RWPE2 (cell line): ENCODE data around the gene AKR7A2.
A peak's percentile ranks its signal among the peaks of the same experiment; 100 is the strongest.
"Not testable (repeated sequence)": the region's sequence is repeated elsewhere in the genome, so short reads cannot be mapped to it uniquely, and the experiment has no call there.

Source experiments
- ATAC-seq: fragments of 200-7000 bp; cut with Tn5 transposase; 3 replicates; pipeline ENCODE4 v1.9.1; 2021; ENCODE audit warnings: low read depth
- DNase-seq: peaks from one replicate; pipeline ENCODE4 v3.0.0-alpha.2; 2020; ENCODE audit warnings: low spot score
- H3K27ac ChIP-seq: fragments of 450-650 bp; 2 replicates; pipeline ENCODE4 v1.5.1; 2017; ENCODE audit warnings: mild to moderate bottlenecking; ENCODE audit not compliant: poor library complexity, severe bottlenecking
- H3K27me3 ChIP-seq: fragments of 250-450 bp; sonication (Bioruptor Pico); 2 replicates; pipeline ENCODE4 v1.5.1; 2021; ENCODE audit warnings: mild to moderate bottlenecking, moderate library complexity; ENCODE audit not compliant: insufficient read depth, poor library complexity, severe bottlenecking
- H3K36me3 ChIP-seq: fragments of 250-450 bp; sonication (Bioruptor Pico); 2 replicates; pipeline ENCODE4 v1.5.1; 2020; ENCODE audit warnings: low read depth, mild to moderate bottlenecking, moderate library complexity
- H3K4me1 ChIP-seq: fragments of 250-450 bp; sonication (Bioruptor Pico); 2 replicates; pipeline ENCODE4 v1.5.1; 2021; ENCODE audit warnings: mild to moderate bottlenecking, moderate library complexity; ENCODE audit not compliant: insufficient read depth, poor library complexity, severe bottlenecking
- H3K4me3 ChIP-seq: fragments of 250-450 bp; sonication (Bioruptor Pico); 2 replicates; pipeline ENCODE4 v1.5.1; 2021; ENCODE audit warnings: mild to moderate bottlenecking, moderate library complexity; ENCODE audit not compliant: severe bottlenecking
- H3K9me3 ChIP-seq: fragments of 250-450 bp; sonication (Bioruptor Pico); 2 replicates; pipeline ENCODE4 v1.5.1; 2021; ENCODE audit warnings: mild to moderate bottlenecking, moderate library complexity; ENCODE audit not compliant: severe bottlenecking
- TF ChIP-seq, protein P1 (sequence below): fragments of 450-650 bp; IDR thresholded peaks from one replicate; pipeline ENCODE4 v1.5.1; 2017; ENCODE audit warnings: mild to moderate bottlenecking, moderate library complexity; ENCODE audit not compliant: poor library complexity, severe bottlenecking

AKR7A2 gene

DNA sequence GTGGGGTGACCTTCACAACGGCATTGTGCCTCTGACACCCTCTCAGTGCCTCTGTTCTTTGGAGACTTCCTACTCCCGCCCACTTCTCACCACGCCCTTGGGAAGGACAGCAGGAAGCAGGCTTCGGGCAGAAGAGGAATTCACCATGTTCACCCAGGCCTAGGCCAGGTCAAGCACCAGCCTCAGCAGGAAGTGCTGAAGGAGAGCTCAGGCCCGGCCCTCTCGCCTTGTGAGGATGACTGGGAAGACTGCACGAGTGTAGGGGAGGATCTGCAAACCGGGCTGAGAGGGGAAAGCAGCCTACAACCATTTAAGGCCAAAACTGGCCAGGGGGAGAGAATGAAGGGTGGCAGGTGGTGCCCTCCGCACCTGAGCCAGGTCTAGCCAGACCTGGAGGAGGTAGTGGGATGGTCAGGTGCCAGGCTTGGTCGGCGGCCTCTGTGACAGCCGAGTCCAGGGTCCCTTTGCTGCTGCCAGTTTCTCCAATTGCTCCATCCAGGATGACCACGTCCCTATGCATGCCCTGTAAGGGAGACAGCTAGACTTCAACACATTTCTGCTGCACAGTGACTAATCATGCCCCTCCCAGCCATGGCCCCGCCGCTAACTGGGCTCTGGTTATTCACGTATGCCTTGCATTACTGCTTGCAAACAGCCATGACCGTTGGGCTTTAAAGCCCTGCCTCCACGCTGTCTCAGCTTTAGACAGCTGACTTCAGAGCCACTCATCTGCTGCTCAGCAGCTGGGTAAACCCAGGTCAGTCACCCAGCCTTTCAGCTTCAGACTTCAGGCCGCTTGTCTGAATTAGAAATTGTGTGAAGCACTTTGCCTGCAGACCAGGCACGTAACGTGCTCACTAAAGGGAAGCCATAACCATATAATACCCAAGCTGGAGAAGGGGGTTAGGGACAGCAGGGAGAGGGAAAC is 51.5 kb downstream of the AKR7A2 start:
- no peak for DNase-seq
- peaks cover 45% of the 10 kb centered on the region for H3K36me3 ChIP-seq
- H3K4me3 ChIP-seq = no peak overlapping the region

DNA sequence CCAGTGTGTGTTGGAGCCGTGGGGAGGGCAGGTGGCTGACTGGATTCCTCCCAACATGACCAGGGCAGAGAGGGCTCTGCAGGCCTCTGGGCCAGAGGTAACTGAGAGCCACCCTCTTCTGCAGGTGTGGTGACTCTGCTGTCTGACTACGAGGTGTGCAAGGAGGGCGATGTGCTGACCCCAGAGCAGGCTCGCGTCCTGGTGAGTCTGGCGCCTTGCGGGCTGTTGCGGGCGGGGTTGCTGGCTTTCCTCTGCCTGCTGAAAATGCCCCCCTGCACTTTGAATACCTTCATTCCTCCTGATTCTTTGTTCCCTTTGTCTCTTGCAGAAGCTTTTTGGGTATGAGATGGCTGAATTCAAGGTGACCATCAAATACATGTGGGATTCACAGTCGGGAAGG is 53.6 kb downstream of the AKR7A2 start:
- Histone ChIP-seq H3K27ac (no peak overlapping the region), H3K36me3 (peaks cover 54% of the 10 kb centered on the region), H3K4me3 (no peak overlapping the region), H3K9me3 (no peaks in the 10 kb centered on the region), H3K27me3 (no peaks in the 10 kb centered on the region), H3K4me1 (peaks cover 3% of the 10 kb centered on the region)
- ATAC-seq (no peak), DNase-seq (no peak)
- TF ChIP-seq, protein P1, sequence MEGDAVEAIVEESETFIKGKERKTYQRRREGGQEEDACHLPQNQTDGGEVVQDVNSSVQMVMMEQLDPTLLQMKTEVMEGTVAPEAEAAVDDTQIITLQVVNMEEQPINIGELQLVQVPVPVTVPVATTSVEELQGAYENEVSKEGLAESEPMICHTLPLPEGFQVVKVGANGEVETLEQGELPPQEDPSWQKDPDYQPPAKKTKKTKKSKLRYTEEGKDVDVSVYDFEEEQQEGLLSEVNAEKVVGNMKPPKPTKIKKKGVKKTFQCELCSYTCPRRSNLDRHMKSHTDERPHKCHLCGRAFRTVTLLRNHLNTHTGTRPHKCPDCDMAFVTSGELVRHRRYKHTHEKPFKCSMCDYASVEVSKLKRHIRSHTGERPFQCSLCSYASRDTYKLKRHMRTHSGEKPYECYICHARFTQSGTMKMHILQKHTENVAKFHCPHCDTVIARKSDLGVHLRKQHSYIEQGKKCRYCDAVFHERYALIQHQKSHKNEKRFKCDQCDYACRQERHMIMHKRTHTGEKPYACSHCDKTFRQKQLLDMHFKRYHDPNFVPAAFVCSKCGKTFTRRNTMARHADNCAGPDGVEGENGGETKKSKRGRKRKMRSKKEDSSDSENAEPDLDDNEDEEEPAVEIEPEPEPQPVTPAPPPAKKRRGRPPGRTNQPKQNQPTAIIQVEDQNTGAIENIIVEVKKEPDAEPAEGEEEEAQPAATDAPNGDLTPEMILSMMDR = no peak

More for the DNA sequence above, 51.5 kb downstream of the AKR7A2 start:
- TF ChIP-seq, protein P1 = no peak
- peaks cover 3% of the 10 kb centered on the region for H3K4me1 ChIP-seq
- H3K27me3 ChIP-seq = no peaks in the 10 kb centered on the region
- H3K27ac ChIP-seq = peak overlapping the region; percentile 11
- no peaks in the 10 kb centered on the region for H3K9me3 ChIP-seq
- ATAC-seq = peak; percentile 72

DNA sequence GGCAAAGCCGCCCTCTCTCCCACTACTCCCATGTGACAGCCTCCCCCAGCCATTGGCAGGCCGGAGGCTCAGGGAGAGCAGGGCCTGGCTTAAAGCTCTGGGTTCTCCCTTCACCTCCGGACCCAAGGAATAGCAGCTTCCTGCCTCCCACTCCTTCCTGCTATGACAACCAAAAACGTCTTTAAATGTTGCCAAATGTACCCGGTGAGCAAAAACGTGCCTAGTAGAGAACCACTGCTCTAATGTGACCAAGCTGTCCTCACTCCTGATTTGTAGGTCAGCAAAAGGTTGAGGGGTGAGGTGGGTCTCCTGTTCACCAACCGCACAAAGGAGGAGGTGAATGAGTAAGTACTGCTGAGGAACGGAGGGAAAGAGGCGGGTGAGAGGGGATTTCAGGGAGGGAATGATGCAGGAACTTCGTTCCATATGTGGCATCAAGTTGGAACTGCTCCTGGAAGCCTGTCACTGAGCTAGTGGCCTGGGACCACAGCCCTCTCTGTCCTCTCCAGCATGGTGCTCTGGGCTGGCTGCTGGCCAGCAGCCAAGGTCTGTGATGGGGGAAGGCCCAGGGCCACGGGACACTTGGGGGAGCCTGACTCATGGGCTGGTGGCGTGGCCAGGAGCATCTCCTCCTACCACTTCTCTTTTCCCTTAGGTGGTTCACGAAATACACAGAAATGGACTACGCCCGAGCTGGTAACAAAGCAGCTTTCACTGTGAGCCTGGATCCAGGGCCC is 54.6 kb downstream of the AKR7A2 start:
- ATAC-seq (no peak), DNase-seq (no peak)
- H3K4me1 ChIP-seq = peaks cover 10% of the 10 kb centered on the region
- no peak overlapping the region for H3K4me3 ChIP-seq
- TF ChIP-seq, protein P1 = no peak
- no peak overlapping the region for H3K27ac ChIP-seq
- no peaks in the 10 kb centered on the region for H3K27me3 ChIP-seq
- H3K9me3 ChIP-seq = no peaks in the 10 kb centered on the region
- peaks cover 59% of the 10 kb centered on the region for H3K36me3 ChIP-seq

DNA sequence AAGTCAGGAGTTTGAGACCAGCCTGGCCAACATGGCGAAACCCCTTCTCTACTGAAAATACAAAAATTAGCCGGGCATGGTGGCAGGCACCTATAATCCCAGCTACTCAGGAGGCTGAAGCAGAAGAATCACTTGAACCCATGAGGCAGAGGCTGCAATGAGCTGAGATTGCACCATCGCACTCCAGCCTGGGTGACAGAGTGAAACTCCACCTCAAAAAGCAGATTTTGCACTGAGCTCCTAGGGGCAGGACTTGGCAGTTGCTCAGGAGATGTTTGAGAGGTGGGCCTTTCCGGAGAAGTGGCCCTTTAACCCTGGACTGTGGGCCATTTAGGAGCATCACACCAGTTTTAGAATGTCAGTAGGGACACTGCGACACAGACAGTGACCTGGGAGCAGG is 55.6 kb downstream of the AKR7A2 start:
- peaks cover 59% of the 10 kb centered on the region for H3K36me3 ChIP-seq
- not testable (repeated sequence) for H3K4me1 ChIP-seq, DNase-seq, ATAC-seq, H3K4me3 ChIP-seq, H3K9me3 ChIP-seq, H3K27ac ChIP-seq, H3K27me3 ChIP-seq

DNA sequence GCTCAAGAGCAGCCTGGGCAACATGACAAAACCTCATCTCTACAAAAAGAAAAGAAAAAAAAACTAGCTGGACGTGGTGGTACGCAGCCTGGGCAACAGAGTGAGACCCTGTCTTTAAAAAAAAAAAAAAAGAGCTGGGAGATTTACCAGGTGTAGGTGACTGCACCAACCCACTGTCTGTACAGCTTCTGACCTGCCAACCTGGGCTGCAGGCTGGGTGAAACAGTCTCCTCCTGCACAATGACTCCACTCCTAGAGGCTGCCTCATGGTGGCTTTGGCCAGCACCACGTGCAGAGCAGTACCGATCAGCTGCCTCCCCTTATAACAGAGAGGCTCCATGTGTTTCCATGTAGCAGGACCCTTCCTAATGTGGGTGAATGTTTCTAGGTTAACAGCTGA is 56.7 kb downstream of the AKR7A2 start:
- TF ChIP-seq, protein P1 = no peak
- ATAC-seq (no peak), DNase-seq (no peak)
- Histone ChIP-seq H3K36me3 (peaks cover 59% of the 10 kb centered on the region), H3K9me3 (no peaks in the 10 kb centered on the region), H3K4me1 (peaks cover 11% of the 10 kb centered on the region), H3K27ac (no peak overlapping the region), H3K27me3 (no peaks in the 10 kb centered on the region), H3K4me3 (no peak overlapping the region)
